Tibial nerve (tissue), 3 donors: ENCODE measurements around the gene FARP1.

ENCODE experiments used
- CTCF ChIP-seq, 5 experiments: fragments of 200-600 bp in 3 of 5; fragments of 450-650 bp in 2 of 5; sonication (generic) in 3 of 5; IDR thresholded peaks; one replicate each; pipeline ENCODE4 v1.5.1; 2016 to 2019; ENCODE audit warnings: antibody characterized with exemption in 5 of 5, mild to moderate bottlenecking in 3 of 5, moderate library complexity in 2 of 5
- POLR2A ChIP-seq, 2 donors: fragments of 450-650 bp; IDR thresholded peaks; one replicate each; pipeline ENCODE4 v1.6.1; 2017; ENCODE audit warnings: antibody characterized with exemption in 2 of 2, mild to moderate bottlenecking in 2 of 2, moderate library complexity in 2 of 2

- no peak for TF ChIP-seq CTCF (IDR thresholded peaks at IDR 0.05)
- no peak for TF ChIP-seq POLR2A (IDR thresholded peaks at IDR 0.05)
Measured at GRCh38 chr13:98312606-98313005, 169.7 kb downstream of the FARP1 start.
